ENCODE measurements around the gene FRMD3.
A peak's percentile ranks its signal among the peaks of the same experiment; 100 is the strongest.

FRMD3 gene

GRCh38 chr9:83432104-83432627 is 106.0 kb downstream of the FRMD3 start:
- Histone ChIP-seq H3K27ac (peak overlapping the region; percentile 94), H3K9ac (no peak overlapping the region)

GRCh38 chr9:83431101-83432060 is 106.8 kb downstream of the FRMD3 start:
- TF ChIP-seq CTCF (IDR thresholded peaks at IDR 0.05), result no peak
- H3K9me3 ChIP-seq (ENCODE audit: control insufficient read depth, low read length), result no peaks in the 10 kb centered on the region
- peak overlapping the region; percentile 94 for H3K27ac ChIP-seq
- no peaks in the 10 kb centered on the region for H3K27me3 ChIP-seq (ENCODE audit: control insufficient read depth, insufficient read depth, low read length)
- no peaks in the 10 kb centered on the region for H3K36me3 ChIP-seq (ENCODE audit: control insufficient read depth, insufficient read depth, low read length)
- H3K4me3 ChIP-seq (ENCODE audit: low read depth, low read length), result peak overlapping the region; percentile 35
- no peak overlapping the region for H2AFZ ChIP-seq
- H3K9ac ChIP-seq, result no peak overlapping the region
- peak overlapping the region; percentile 83 for H3K4me2 ChIP-seq (ENCODE audit: low read length)
- peaks cover 22% of the 10 kb centered on the region for H3K4me1 ChIP-seq
- peaks cover 11% of the 10 kb centered on the region for H3K79me2 ChIP-seq

More at GRCh38 chr9:83432104-83432627, 106.0 kb downstream of the FRMD3 start:
- peaks cover 11% of the 10 kb centered on the region for H3K79me2 ChIP-seq
- H3K27me3 ChIP-seq (ENCODE audit: control insufficient read depth, insufficient read depth, low read length), result no peaks in the 10 kb centered on the region
- no peak for TF ChIP-seq CTCF (IDR thresholded peaks at IDR 0.05)
- H2AFZ ChIP-seq, result no peak overlapping the region
- no peaks in the 10 kb centered on the region for H3K9me3 ChIP-seq (ENCODE audit: control insufficient read depth, low read length)
- H3K36me3 ChIP-seq (ENCODE audit: control insufficient read depth, insufficient read depth, low read length), result no peaks in the 10 kb centered on the region
- peaks cover 20% of the 10 kb centered on the region for H3K4me1 ChIP-seq
- H3K4me3 ChIP-seq (ENCODE audit: low read depth, low read length), result peak overlapping the region; percentile 35
- H3K4me2 ChIP-seq (ENCODE audit: low read length), result peak overlapping the region; percentile 83

GRCh38 chr9:83430681-83431080 is 107.5 kb downstream of the FRMD3 start:
- H2AFZ ChIP-seq, result peak overlapping the region; percentile 0
- H3K36me3 ChIP-seq (ENCODE audit: control insufficient read depth, insufficient read depth, low read length), result no peaks in the 10 kb centered on the region
- no peak for TF ChIP-seq CTCF (IDR thresholded peaks at IDR 0.05)
- H3K79me2 ChIP-seq, result peaks cover 9% of the 10 kb centered on the region
- no peaks in the 10 kb centered on the region for H3K27me3 ChIP-seq (ENCODE audit: control insufficient read depth, insufficient read depth, low read length)
- no peak overlapping the region for H3K9ac ChIP-seq
- H3K27ac ChIP-seq, result peak overlapping the region; percentile 94
- no peak overlapping the region for H3K4me3 ChIP-seq (ENCODE audit: low read depth, low read length)
- peaks cover 22% of the 10 kb centered on the region for H3K4me1 ChIP-seq
- no peak overlapping the region for H3K4me2 ChIP-seq (ENCODE audit: low read length)
- H3K9me3 ChIP-seq (ENCODE audit: control insufficient read depth, low read length), result no peaks in the 10 kb centered on the region

- no peak overlapping the region for H3K4me2 ChIP-seq (ENCODE audit: low read length)
- H2AFZ ChIP-seq, result no peak overlapping the region
- peaks cover 21% of the 10 kb centered on the region for H3K4me1 ChIP-seq
- H3K9me3 ChIP-seq (ENCODE audit: control insufficient read depth, low read length), result no peaks in the 10 kb centered on the region
- TF ChIP-seq CTCF (IDR thresholded peaks at IDR 0.05), result no peak
- no peaks in the 10 kb centered on the region for H3K36me3 ChIP-seq (ENCODE audit: control insufficient read depth, insufficient read depth, low read length)
- H3K4me3 ChIP-seq (ENCODE audit: low read depth, low read length), result no peak overlapping the region
- no peaks in the 10 kb centered on the region for H3K27me3 ChIP-seq (ENCODE audit: control insufficient read depth, insufficient read depth, low read length)
- no peak overlapping the region for H3K9ac ChIP-seq
- H3K79me2 ChIP-seq, result peaks cover 4% of the 10 kb centered on the region
- H3K27ac ChIP-seq, result peak overlapping the region; percentile 2
Measured at GRCh38 chr9:83429229-83429628, 109.0 kb downstream of the FRMD3 start.
